H1 (cell line): ENCODE results near the gene PUSL1. TPM values are rescaled to one million over a fixed set of nuclear protein-coding genes. Genes with fewer than 3 reads are reported as not detected.

ENCODE experiments used
- CTCF ChIA-PET: fragments of 300-600 bp; sonication (Branson Sonifier 250); formaldehyde crosslinking; loops from one replicate; lab custom pipeline; 2021; ENCODE audit not compliant: partially characterized antibody; lab: Charles Lee
- POLR2A ChIA-PET: fragments of 300-600 bp; sonication (Branson Sonifier 250); formaldehyde crosslinking; loops from one replicate; lab custom pipeline; 2021; ENCODE audit warnings: inconsistent platforms; ENCODE audit not compliant: partially characterized antibody; lab: Charles Lee
- DNase-seq, 2 experiments: peaks; one replicate each; pipeline versions ENCODE4 v3.0.0 to v3.0.0-alpha.2; 2010 to 2022; ENCODE audit warnings: low spot score in 2 of 2, low read depth in 1 of 2, mixed read lengths in 1 of 2
- FAIRE-seq: peaks from 2 replicates; lab custom pipeline; 2011; peaks lifted over from hg19 to GRCh38; lab: Jason Lieb, UNC
- H2AFZ ChIP-seq: 2 replicates; pipeline ENCODE4 v1.8.1; 2012; ENCODE audit warnings: low read length, inconsistent platforms
- H2AK5ac ChIP-seq: 2 replicates; pipeline ENCODE4 v1.6.1; 2013; ENCODE audit warnings: low read depth, low read length
- H2BK120ac ChIP-seq: replicated peaks from 2 replicates; pipeline ENCODE3; 2013; ENCODE audit warnings: low read depth, low read length, inconsistent platforms
- H2BK12ac ChIP-seq: 2 replicates; pipeline ENCODE4 v1.6.1; 2013; ENCODE audit warnings: low read depth, low read length
- H2BK15ac ChIP-seq: 2 replicates; pipeline ENCODE4 v1.6.1; 2013; ENCODE audit warnings: low read length
- H2BK20ac ChIP-seq: 2 replicates; pipeline ENCODE4 v1.6.1; 2013; ENCODE audit warnings: low read length
- H2BK5ac ChIP-seq: 2 replicates; pipeline ENCODE4 v1.6.1; 2013; ENCODE audit warnings: low read depth, low read length
- H3K14ac ChIP-seq: 2 replicates; pipeline ENCODE4 v1.6.1; 2013; ENCODE audit warnings: inconsistent platforms; ENCODE audit not compliant: insufficient read length
- H3K18ac ChIP-seq: 2 replicates; pipeline ENCODE4 v1.6.1; 2013; ENCODE audit warnings: low read length; ENCODE audit errors: extremely low read depth
- H3K23ac ChIP-seq: 2 replicates; pipeline ENCODE4 v1.6.1; 2013; ENCODE audit warnings: inconsistent platforms; ENCODE audit not compliant: insufficient read length
- H3K23me2 ChIP-seq: 2 replicates; pipeline ENCODE4 v1.6.1; 2013; ENCODE audit warnings: low read depth, low read length
- H3K27ac ChIP-seq: 2 replicates; pipeline ENCODE4 v1.6.1; 2011; ENCODE audit warnings: low read depth, low read length, inconsistent platforms
- H3K27me3 ChIP-seq, 4 experiments: replicated peaks in 1 of 4; 1 replicate in 1 of 4; 2 replicates in 3 of 4; pipeline versions ENCODE4 v1.6.1 to v1.8.1; 2011 to 2013; ENCODE audit warnings: low read length in 3 of 4, mild to moderate bottlenecking in 3 of 4, inconsistent platforms in 2 of 4, mixed read lengths in 2 of 4, moderate library complexity in 1 of 4; ENCODE audit not compliant: control insufficient read depth in 3 of 4, insufficient read depth in 3 of 4; ENCODE audit errors: extremely low read depth in 1 of 4
- H3K36me3 ChIP-seq, 4 experiments: 2 replicates each; pipeline versions ENCODE4 v1.6.1 to v1.8.1; 2011 to 2013; ENCODE audit warnings: mild to moderate bottlenecking in 4 of 4, low read length in 3 of 4, moderate library complexity in 2 of 4, control low read depth in 1 of 4, inconsistent platforms in 1 of 4; ENCODE audit not compliant: insufficient read depth in 4 of 4, control insufficient read depth in 2 of 4
- H3K4ac ChIP-seq: replicated peaks from 2 replicates; pipeline ENCODE3; 2013; ENCODE audit warnings: low read length, low read depth, mixed read lengths, inconsistent platforms; ENCODE audit not compliant: insufficient read length
- H3K4me1 ChIP-seq, 4 experiments: replicated peaks in 1 of 4; 1 replicate in 1 of 4; 2 replicates in 3 of 4; pipeline versions ENCODE4 v1.6.1 to v1.8.1; 2011 to 2013; ENCODE audit warnings: low read length in 3 of 4, inconsistent platforms in 2 of 4, mixed read lengths in 1 of 4; ENCODE audit not compliant: insufficient read depth in 4 of 4, control insufficient read depth in 3 of 4
- H3K4me2 ChIP-seq, 2 experiments: 2 replicates each; pipeline versions ENCODE4 v1.6.1 to v1.8.1; 2011 to 2013; ENCODE audit warnings: low read depth in 2 of 2, low read length in 2 of 2, control low read depth in 1 of 2, inconsistent platforms in 1 of 2, mild to moderate bottlenecking in 1 of 2; ENCODE audit not compliant: insufficient read depth in 1 of 2
- H3K4me3 ChIP-seq, 4 experiments: fragments of 200-600, 300-600 bp in 1 of 4; sonication (generic), shearing (Covaris generic), sonication (Bioruptor Twin) in 1 of 4; 2 replicates each; pipeline versions ENCODE4 v1.5.1 to v1.8.1; 2011 to 2016; ENCODE audit warnings: low read length in 4 of 4, low read depth in 3 of 4, control low read depth in 2 of 4, inconsistent platforms in 2 of 4, mild to moderate bottlenecking in 2 of 4, mixed read lengths in 1 of 4, moderate library complexity in 1 of 4; ENCODE audit not compliant: insufficient read depth in 2 of 4; ENCODE audit errors: extremely low read depth in 1 of 4
- H3K56ac ChIP-seq: replicated peaks from 2 replicates; pipeline ENCODE3; 2013; ENCODE audit warnings: low read depth, mild to moderate bottlenecking, mixed read lengths, low read length, inconsistent platforms; ENCODE audit not compliant: insufficient read length
- H3K79me1 ChIP-seq: 2 replicates; pipeline ENCODE4 v1.6.1; 2013; ENCODE audit warnings: low read depth, low read length, control low read depth
- H3K79me2 ChIP-seq, 2 experiments: 2 replicates each; pipeline versions ENCODE4 v1.6.1 to v1.8.1; 2012 to 2013; ENCODE audit warnings: low read length in 2 of 2, mild to moderate bottlenecking in 2 of 2, inconsistent platforms in 1 of 2; ENCODE audit not compliant: insufficient read depth in 2 of 2, control insufficient read depth in 1 of 2
- H3K9ac ChIP-seq, 4 experiments: replicated peaks in 1 of 4; 1 replicate in 1 of 4; 2 replicates in 3 of 4; pipeline versions ENCODE4 v1.6.1 to v1.8.1; 2011 to 2013; ENCODE audit warnings: low read depth in 3 of 4, low read length in 3 of 4, control low read depth in 2 of 4, mild to moderate bottlenecking in 2 of 4, moderate library complexity in 2 of 4, inconsistent platforms in 1 of 4; ENCODE audit errors: extremely low read depth in 1 of 4
- H3K9me3 ChIP-seq, 2 experiments: 2 replicates each; pipeline versions ENCODE4 v1.6.1 to v1.8.1; 2012 to 2013; ENCODE audit warnings: mild to moderate bottlenecking in 2 of 2, moderate library complexity in 2 of 2, control low read depth in 1 of 2, inconsistent platforms in 1 of 2, low read depth in 1 of 2, low read length in 1 of 2, mixed read lengths in 1 of 2; ENCODE audit not compliant: insufficient read depth in 2 of 2
- H4K20me1 ChIP-seq, 2 experiments: replicated peaks in 1 of 2; 2 replicates each; pipeline versions ENCODE3 to v1.8.1; 2011 to 2013; ENCODE audit warnings: inconsistent platforms in 2 of 2, low read length in 2 of 2, mild to moderate bottlenecking in 1 of 2; ENCODE audit not compliant: insufficient read depth in 2 of 2, control insufficient read depth in 1 of 2
- H4K5ac ChIP-seq: 2 replicates; pipeline ENCODE4 v1.6.1; 2013; ENCODE audit warnings: low read length, low read depth, mixed read lengths, inconsistent platforms; ENCODE audit not compliant: insufficient read length
- H4K8ac ChIP-seq: 2 replicates; pipeline ENCODE4 v1.8.0; 2013; ENCODE audit warnings: mild to moderate bottlenecking, moderate library complexity, low read length, inconsistent platforms; ENCODE audit not compliant: insufficient read depth; ENCODE audit errors: extremely low read depth
- H4K91ac ChIP-seq: replicated peaks from 2 replicates; pipeline ENCODE3; 2013; ENCODE audit warnings: low read length, mixed read lengths, inconsistent platforms; ENCODE audit not compliant: insufficient read length
- CTCF ChIP-seq, 3 experiments: IDR thresholded peaks; 1 replicate in 2 of 3; 2 replicates in 1 of 3; pipeline versions ENCODE4 v1.5.1 to v1.6.1; 2011; ENCODE audit warnings: low read length in 3 of 3, mild to moderate bottlenecking in 3 of 3, inconsistent platforms in 2 of 3, low read depth in 1 of 3, moderate library complexity in 1 of 3; ENCODE audit not compliant: insufficient read depth in 1 of 3; ENCODE audit errors: control extremely low read depth in 1 of 3
- RNF2 ChIP-seq: fragments of 200-900, 300-1000 bp; sonication (generic); IDR thresholded peaks from 2 replicates; pipeline ENCODE4 v1.7.1; 2016; ENCODE audit warnings: borderline replicate concordance, low read depth, mild to moderate bottlenecking, antibody characterized with exemption, low read length; ENCODE audit not compliant: poor library complexity, severe bottlenecking; ENCODE audit errors: missing control alignments
- SUZ12 ChIP-seq: fragments of 200-600 bp; sonication (generic); IDR thresholded peaks from 2 replicates; pipeline ENCODE4 v1.6.1; 2012; ENCODE audit warnings: mild to moderate bottlenecking, inconsistent platforms, low read length, moderate library complexity, mixed read lengths
- TAF7 ChIP-seq: optimal IDR thresholded peaks from 2 replicates; pipeline ENCODE3; 2011; ENCODE audit warnings: low read depth, mild to moderate bottlenecking, inconsistent platforms, low read length, moderate library complexity, borderline replicate concordance
- WGBS, 2 experiments: shearing (Covaris generic) in 1 of 2; methylation state at CpG; one replicate each; pipeline versions ENCODE4 v1.1.6 to v1.1.7; 2013 to 2015; ENCODE audit warnings: low lambda C conversion rate in 2 of 2, mixed read lengths in 2 of 2, inconsistent platforms in 1 of 2, low coverage in 1 of 2, missing lambda C conversion rate in 1 of 2; ENCODE audit not compliant: insufficient replicate concordance in 2 of 2, insufficient coverage in 1 of 2, insufficient read length in 1 of 2; ENCODE audit errors: extremely low coverage in 1 of 2, missing lambda C conversion rate in 1 of 2; 5-methylcytosine and 5-hydroxymethylcytosine counted together
- polyA plus RNA-seq, 7 experiments: library from polyadenylated mRNA; depleted of rRNA in 3 of 7; stranded (reverse) in 5 of 7; unstranded in 2 of 7; fragments of >200 nt in 5 of 7; fragments of 200-250 nt in 2 of 7; gene quantifications; 1 replicate in 5 of 7; 2 replicates in 1 of 7; 4 replicates in 1 of 7; pipeline versions ENCODE4 v1.2.1 to v1.2.3, GENCODE V29; 2011 to 2013; ENCODE audit warnings: missing spikeins in 2 of 7, mixed read lengths in 2 of 7
- total RNA-seq: library from RNA; stranded (reverse); fragmentation: NEBNext Ultra II Directional; extraction: Animal tissue kit (Norgen Biotek cat#: 25700); gene quantifications from 2 replicates; pipeline ENCODE4 v1.2.1, GENCODE V29; 2021

Gene PUSL1
- total and polyA plus RNA-seq, 2 of the 8 experiments (the other 6 are each of a cell fraction or from before 2014, with no cell fraction given): 38.8 to 87.4 TPM

DNA sequence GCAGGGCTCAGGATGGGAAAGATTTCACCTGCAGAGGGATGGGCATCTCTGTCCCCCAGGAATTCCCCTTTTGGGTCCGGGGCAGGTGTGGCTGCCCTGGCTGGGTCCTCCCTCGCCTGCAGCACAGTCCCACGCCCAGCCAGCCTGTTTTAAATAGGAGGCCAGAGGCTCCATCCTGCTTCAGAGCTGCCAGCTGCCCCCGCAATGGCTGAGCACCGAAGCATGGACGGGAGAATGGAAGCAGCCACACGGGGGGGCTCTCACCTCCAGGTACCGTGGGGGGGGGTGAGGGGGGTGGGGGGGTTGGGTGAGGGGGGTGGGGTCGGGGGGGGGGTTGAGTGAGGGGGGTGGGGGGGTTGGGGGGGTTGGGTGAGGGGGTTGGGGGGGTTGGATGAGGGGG, 24.6 kb upstream of the PUSL1 start:
- Histone ChIP-seq H3K4me1 (peaks cover 0 to 2% (median under 1%) of the 10 kb centered on the region in 4 experiments; a peak in 1 of 7 replicates), H2AFZ (no peak overlapping the region), H3K27me3 (no peaks in the 10 kb centered on the region), H3K4me2 (no peak overlapping the region), H2AK5ac (no peak overlapping the region), H2BK120ac (no peak overlapping the region), H3K18ac (no peak overlapping the region), H4K91ac (no peak overlapping the region), H3K36me3 (no peaks in the 10 kb centered on the region), H4K20me1 (no peaks in the 10 kb centered on the region), H3K23me2 (no peaks in the 10 kb centered on the region), H3K4ac (no peak overlapping the region), H2BK12ac (no peak overlapping the region), H4K8ac (no peak overlapping the region), H2BK5ac (no peak overlapping the region), H3K79me1 (no peaks in the 10 kb centered on the region), H3K14ac (no peak overlapping the region), H3K79me2 (no peaks in the 10 kb centered on the region), H3K27ac (no peak overlapping the region), H3K4me3 (no peak overlapping the region), H3K9ac (no peak overlapping the region; a peak in 1 of 7 replicates), H4K5ac (no peak overlapping the region), H3K23ac (no peak overlapping the region), H2BK20ac (no peak overlapping the region), H2BK15ac (no peak overlapping the region), H3K56ac (no peak overlapping the region), H3K9me3 (peaks cover 0 to 2% of the 10 kb centered on the region in 2 experiments; a peak in 1 of 4 replicates)
- POLR2A ChIA-PET: no interaction called here
- 72% methylated on average over 6 of the region's 9 CpGs; no CpG with 5 or more reads in 1 of the 2 experiments for WGBS, 2 experiments
- FAIRE-seq: no peak
- CTCF ChIA-PET: interaction anchor here (0.6 to 6.1 kb wide), 5 partner anchors 7 to 88 kb away, joined by 3 to 38 read pairs (median 3); no protein-coding TSS in a partner anchor
- DNase-seq: peak in 1 of 2 experiments; percentile 49
- TF ChIP-seq CTCF (IDR thresholded peaks at IDR 0.05; ENCODE audit: control extremely low read depth in 1 of 3, insufficient read depth in 1 of 3, low read depth in 1 of 3, low read length in 3 of 3) (no peak), SUZ12 (no peak), TAF7 (no peak), RNF2 (no peak)
